Cardiac fibroblast (primary cell): ENCODE results near the gene CDC42SE2.
"Not testable (repeated sequence)": the region's sequence is repeated elsewhere in the genome, so short reads cannot be mapped to it uniquely, and the experiment has no call there.

ENCODE experiments used
- DNase-seq, 2 donors: peaks; one replicate each; pipeline versions ENCODE4 v3.0.0 to v3.0.0-alpha.2; 2010; ENCODE audit warnings: low read depth in 2 of 2
- H3K4me3 ChIP-seq, 2 donors: replicated peaks in 1 of 2; 1 replicate in 1 of 2; 2 replicates in 1 of 2; pipeline ENCODE4 v1.5.1; 2011; ENCODE audit warnings: low read depth in 2 of 2, low read length in 2 of 2, mild to moderate bottlenecking in 2 of 2, moderate library complexity in 1 of 2
- CTCF ChIP-seq: IDR thresholded peaks from one replicate; pipeline ENCODE4 v1.5.1; 2011; ENCODE audit warnings: low read depth, mild to moderate bottlenecking, low read length, inconsistent platforms

Gene CDC42SE2

DNA sequence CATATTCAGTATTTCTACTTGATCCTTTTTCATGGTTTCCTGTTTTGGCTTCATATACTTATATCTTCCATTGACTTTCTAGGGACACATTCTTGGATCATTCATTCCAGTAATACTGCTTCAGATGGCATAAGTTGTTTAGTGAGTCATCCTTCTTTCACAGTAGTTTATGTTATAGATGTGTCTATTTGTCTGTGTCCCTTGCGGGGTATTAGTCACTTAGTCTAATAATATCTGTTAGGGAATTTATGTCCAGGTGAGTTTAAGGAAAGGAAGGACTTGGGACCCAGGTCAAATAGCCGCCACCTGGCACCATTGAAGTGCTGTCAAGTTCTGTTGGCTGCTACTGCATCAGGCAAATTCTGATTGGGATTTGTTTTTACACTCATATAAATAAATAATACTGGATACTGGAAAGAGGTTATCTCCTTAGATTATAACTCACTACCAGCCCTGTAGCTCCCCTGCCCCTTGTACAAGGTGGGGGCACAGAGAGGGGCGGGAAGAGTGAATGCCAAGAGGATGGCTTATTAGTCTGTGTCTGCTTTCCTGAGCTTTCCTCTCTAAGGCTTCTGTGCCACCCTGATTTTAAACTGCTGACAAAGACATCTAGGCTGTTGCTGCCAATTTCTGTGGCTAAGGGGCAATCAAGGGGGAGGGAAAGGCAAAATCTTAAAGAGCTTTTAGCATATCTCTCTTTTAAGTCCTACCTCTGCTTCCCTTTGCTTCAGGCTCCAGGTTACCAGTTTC lies 64.9 kb downstream of the CDC42SE2 start:
- H3K4me3 ChIP-seq: no peak overlapping the region
- TF ChIP-seq CTCF: no peak
- DNase-seq: peak; percentile 39 to 67

GRCh38 chr5:131329286-131329560 lies 65.4 kb downstream of the CDC42SE2 start:
- TF ChIP-seq CTCF: no peak
- no peak overlapping the region for H3K4me3 ChIP-seq
- DNase-seq: no peak

GRCh38 chr5:131330031-131330430 lies 66.2 kb downstream of the CDC42SE2 start:
- no peak for DNase-seq
- H3K4me3 ChIP-seq: no peak overlapping the region
- TF ChIP-seq CTCF: no peak

DNA sequence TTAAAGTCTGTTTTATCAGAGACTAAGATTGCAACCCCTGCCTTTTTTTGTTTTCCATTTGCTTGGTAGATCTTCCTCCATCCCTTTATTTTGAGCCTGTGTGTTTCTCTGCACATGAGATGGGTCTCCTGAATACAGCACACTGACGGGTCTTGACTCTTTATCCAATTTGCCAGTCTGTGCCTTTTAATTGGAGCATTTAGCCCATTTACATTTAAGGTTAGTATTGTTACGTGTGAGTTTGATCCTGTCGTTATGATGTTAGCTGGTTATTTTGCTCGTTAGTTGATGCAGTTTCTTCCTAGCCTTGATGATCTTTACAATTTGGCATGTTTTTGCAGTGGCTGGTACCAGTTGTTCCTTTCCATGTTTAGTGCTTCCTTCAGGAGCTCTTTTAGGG lies 71.9 kb downstream of the CDC42SE2 start:
- DNase-seq, H3K4me3 ChIP-seq: not testable (repeated sequence)

GRCh38 chr5:131336801-131337200 lies 72.9 kb downstream of the CDC42SE2 start:
- H3K4me3 ChIP-seq, DNase-seq: not testable (repeated sequence)

DNA sequence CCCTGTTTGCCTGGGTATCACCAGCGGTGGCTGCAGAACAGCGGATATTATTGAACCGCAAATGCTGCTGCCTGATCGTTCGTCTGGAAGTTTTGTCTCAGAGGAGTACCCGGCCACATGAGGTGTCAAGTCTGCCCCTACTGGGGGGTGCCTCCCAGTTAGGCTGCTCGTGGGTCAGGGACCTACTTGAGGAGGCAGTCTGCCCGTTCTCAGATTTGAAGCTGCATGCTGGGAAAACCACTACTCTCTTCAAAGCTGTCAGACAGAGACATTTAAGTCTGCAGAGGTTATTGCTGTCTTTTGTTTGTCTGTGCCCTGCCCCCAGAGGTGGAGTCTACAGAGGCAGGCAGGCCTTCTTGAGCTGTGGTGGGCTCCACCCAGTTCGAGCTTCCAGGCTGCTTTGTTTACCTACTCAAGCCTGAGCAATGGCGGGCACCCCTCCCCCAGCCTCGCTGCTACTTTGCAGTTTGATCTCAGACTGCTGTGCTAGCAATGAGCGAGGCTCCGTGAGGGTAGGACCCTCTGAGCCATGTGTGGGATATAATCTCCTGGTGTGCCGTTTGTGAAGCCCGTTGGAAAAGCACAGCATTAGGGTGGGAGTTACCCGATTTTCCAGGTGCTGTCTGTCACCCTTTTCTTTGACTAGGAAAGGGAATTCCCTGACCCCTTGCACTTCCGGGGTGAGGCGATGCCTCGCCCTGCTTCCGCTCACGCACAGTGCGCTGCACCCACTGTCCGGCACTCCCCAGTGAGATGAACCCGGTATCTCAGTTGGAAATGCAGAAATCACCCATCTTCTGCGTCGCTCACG lies 73.6 kb downstream of the CDC42SE2 start:
- not testable (repeated sequence) for DNase-seq, H3K4me3 ChIP-seq

DNA sequence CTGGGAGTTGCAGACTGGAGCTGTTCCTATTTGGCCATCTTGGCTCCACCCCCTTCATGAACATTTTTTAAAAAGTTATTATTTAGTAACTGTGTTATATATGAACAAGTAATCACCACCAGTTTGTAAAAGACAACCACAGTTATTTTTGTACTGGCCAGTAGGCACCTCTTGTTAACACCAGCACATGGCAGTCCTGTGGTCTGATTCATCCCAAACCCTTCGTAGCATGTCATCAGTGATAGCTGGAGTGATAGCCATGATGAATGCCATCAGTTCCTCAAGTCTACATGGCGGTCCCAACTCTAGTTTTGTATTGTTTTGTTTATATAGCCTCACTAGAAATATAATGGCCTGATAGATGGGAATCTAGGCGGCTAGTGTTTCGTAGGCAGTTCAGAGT lies 74.2 kb downstream of the CDC42SE2 start:
- no peak for DNase-seq

DNA sequence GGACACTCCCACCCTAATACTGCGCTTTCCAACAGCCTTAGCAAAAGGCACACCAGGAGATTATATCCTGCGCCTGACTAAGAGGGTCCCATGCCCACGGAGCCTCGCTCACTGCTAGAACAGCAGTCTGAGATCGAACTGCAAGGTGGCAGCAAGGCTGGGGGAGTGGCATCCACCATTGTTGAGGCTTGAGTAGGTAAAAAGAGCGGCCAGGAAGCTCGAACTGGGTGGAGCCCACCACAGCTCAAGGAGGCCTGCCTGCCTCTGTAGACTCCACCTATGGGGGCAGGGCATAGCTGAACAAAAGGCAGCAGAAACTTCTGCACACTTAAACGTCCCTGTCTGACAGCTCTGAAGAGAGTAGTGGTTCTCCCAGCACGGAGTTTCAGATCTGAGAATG lies 80.4 kb downstream of the CDC42SE2 start:
- not testable (repeated sequence) for DNase-seq, H3K4me3 ChIP-seq

More for the DNA sequence above, 74.2 kb downstream of the CDC42SE2 start:
- no peak overlapping the region for H3K4me3 ChIP-seq
- TF ChIP-seq CTCF: no peak

DNA sequence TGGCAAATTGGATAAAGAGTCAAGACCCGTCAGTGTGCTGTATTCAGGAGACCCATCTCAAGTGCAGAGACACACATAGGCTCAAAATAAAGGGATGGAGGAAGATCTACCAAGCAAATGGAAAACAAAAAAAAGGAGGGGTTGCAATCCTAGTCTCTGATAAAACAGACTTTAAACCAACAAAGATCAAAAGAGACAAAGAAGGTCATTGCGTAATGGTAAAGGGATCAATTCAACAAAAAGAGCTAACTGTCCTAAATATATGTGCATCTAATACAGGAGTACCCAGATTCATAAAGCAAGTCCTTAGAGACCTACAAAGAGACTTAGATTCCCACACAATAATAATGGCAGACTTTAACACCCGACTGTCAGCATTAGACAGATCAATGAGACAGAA lies 82.4 kb downstream of the CDC42SE2 start:
- DNase-seq, H3K4me3 ChIP-seq: not testable (repeated sequence)
